Stimulated activated CD4-positive, alpha-beta T cell treated with anti-CD3 and anti-CD28 coated beads, Interleukin-12 subunit alpha, Interleukin-12 subunit beta, amount 100 ng/mL, for 4 hours (primary cell): ENCODE results near the gene OR4E2.
"Not testable (repeated sequence)": the region's sequence is repeated elsewhere in the genome, so short reads cannot be mapped to it uniquely, and the experiment has no call there.

Source experiments
- DNase-seq: peaks from one replicate; pipeline ENCODE4 v3.0.0-alpha.2; 2020

The OR4E2 gene, protein sequence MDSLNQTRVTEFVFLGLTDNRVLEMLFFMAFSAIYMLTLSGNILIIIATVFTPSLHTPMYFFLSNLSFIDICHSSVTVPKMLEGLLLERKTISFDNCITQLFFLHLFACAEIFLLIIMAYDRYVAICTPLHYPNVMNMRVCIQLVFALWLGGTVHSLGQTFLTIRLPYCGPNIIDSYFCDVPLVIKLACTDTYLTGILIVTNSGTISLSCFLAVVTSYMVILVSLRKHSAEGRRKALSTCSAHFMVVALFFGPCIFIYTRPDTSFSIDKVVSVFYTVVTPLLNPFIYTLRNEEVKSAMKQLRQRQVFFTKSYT

DNA sequence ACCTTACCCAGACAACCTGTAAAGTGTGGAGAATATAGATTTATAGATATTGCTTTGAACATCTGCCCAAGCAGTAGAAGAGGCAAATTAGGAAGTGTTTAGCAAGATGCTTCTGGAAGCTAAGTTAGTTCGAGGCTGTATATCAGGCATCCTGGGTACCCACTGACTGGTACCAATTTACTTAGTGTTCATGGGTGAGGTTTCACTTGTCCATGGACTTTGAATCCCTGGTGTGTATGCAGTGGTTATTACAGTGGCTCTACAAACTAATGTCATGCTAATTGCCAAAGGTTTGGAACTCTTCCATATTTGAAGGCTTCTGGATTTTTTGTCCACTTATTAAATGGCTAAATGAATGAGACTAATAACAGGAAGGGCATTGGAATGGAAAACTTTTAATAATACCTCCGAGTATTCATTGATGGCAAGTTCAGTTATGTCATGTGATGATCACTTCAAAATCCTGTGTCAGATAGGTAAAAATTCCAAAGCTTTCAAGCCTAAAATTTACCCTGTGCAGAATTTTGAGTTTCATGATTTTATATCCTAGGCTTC lies at the start of gene OR4E2:
Gene OR4E2, plus strand, starts transcription at position 505 of the 555 bp plus-strand sequence. CDS start 11,248 bp downstream, outside the sequence.
- DNase-seq = no peak

DNA sequence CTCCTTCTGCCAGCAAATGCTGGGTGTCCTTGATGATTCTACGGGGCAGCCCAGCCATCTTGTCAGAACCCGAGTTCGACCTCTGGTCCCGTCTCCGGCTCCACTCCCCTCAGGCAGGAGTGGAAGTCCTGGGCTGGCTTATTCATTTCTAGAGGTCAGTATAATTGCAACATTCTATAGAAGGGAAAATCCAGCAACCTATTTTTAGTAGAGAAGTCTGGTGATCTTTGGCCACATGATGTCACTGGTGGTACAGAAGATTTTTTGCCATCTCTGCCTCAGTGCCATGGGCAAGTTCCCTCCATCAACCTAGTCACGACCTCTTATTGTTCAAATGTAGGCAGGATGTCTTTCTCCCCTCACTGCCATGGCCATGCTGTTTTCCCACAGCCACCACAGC lies 41.3 kb upstream of the OR4E2 start:
- no peak for DNase-seq

DNA sequence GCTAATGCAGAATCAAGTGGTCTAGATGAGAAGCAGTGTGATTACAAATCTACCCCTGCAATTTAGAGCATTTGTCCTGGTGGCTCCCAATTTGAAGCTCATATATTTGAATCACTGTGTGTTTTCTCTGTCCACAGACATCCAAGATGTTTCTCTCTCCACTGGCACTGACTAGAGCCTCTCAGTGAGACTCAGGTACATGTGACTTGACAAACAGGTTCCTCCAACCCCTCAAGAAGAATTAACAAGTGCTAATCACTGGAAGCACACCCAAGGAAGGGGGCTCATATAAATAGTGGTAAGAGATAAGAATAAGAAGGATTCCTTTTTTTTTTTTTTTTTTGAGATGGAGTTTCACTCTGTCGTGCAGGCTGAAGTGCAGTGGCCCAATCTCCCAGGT lies 39.4 kb upstream of the OR4E2 start:
- DNase-seq = no peak

DNA sequence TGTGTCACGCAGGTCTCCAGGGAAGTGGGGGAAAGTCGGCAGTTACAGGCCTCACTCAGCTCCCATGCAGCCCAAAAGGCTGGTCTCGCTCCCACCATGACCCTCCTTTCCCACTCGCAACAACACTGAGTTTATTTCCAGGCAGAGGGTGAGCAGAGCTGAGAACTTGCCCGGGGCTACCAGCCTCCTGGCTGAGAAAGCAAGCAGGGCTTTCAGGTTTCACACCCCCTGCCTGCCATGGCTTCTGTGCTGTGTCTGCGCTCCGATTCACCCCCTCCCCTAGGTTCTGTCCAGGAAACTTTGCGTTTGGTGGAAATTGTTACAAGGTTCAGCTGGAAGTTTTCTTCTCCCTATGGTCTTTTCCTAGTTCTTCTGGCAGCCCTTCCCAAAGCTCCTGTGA lies 36.0 kb upstream of the OR4E2 start:
- no peak for DNase-seq

DNA sequence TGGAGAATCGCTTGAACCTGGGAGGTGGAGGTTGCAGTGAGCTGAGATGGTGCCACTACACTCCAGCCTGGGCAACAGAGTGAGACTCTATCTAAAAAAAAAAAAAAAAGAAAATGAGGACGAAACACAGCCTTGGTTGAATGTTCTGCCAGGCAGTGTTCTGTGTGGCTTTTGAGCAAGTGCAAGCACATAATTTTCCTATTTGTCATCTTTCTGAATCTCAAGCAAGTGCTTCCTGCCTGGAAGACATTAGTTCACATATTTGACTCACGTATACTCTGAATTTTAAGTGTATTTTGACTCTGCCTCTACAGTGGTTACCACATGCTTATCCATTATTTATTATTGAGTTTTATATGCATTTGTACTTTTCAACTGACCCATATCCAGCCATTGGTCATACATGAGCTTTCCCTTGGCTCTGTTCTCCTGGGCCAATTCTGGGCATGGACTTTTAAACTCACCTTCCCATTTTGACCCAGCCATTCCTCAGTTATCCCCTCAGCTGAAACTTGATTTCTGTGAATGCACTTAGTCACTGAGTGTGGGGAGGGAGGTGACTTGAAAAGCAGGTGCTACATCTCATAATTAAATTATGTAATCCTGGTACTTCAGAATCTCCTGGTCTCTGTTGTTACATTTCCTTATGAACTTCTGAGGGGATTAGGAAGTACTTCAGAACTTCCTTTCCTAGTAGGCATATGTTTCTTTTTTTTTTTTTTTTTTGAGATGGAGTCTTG lies 27.0 kb upstream of the OR4E2 start:
- DNase-seq = no peak

DNA sequence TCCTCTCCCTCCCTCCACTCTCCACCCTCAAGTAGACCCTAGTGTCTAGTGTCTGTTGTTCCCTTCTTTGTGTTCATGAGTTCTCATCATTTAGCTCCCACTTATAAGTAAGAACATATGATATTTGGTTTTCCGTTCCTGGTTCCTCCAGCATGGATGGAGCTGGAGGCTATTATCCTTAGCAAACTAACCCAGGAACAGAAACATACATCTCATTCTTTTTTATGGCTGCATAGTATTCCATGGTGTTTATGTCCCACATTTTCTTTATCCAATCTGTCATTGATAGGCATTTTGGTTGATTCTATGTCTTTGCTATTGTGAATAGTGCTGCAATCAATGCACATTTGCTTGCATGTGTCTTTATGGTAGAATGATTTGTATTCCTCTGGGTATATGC lies 23.1 kb upstream of the OR4E2 start:
- DNase-seq = not testable (repeated sequence)

DNA sequence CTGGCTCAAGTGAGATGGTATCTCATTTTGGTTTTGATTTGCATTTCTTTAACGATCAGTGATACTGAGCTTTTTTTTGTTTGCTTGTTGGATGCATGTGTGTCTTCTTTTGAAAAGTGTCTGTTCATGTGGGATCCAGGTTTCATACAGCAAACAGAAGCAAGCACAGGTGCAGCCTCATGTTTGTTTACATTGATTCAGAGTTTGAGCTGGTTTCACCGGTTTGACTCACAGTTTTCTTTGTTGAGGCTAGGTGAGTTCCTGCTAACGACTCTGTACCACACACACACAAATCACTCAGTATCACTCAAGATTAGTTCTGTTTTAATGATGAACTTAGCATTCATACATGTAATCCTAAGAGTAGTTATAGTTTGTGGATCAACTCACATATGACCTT lies 22.6 kb upstream of the OR4E2 start:
- no peak for DNase-seq

DNA sequence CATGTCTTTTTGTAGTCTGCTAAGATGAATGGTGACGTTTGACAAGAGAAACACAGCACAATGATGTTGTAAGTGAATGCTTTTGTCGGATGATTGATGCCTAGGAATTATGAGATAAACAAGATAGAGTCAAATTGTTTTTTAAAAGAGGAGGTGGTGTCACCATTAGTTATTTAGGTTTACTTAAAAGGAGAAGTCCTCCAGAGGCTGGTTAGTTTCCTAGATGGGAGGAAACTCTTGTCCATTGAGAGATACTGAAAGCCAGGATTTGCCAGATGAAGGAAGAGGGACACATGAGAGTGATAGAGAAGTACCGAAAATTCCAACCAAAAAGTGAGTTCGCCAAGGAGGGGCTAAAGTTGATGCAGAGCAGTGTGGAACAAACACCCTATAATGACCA lies 18.8 kb upstream of the OR4E2 start, which contains the start of gene OR10G2:
Gene OR10G2, minus strand, starts transcription at position 101 of the 400 bp plus-strand sequence. Its CDS starts 98 bp downstream, at position 3.
- DNase-seq = no peak

DNA sequence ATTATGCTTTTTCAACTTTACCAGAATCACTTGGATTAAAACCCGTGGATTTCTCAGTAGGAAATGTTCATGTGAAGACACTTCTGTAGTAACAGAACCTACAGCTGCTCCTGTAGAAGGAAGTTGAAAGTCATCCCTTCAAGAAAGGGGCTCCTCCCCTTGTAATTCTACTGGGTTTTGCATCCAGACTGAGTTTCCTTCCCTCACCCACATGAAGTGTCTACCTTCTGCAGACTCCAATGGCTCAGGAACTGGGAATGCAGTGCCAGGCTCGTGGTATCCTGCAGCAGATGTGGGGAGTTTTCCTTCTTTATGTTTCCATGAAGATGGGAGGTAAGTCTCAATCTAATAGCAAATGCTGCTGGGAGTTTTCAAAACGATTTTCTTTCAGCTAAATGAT lies 11.0 kb upstream of the OR4E2 start:
- no peak for DNase-seq

DNA sequence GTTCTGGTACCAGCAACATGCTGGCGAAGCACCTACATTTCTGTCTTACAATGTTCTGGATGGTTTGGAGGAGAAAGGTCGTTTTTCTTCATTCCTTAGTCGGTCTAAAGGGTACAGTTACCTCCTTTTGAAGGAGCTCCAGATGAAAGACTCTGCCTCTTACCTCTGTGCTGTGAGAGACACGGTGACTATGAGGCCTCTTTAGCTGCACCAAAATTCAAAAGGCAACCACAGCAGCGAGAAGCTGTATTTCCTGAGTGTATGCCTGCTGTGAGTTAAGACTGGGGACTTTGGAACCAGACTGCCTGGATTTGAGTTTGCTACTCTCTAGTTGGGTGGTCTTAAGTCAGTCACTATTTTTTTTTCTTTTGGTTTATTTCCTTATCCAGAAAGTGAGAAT lies 10.2 kb upstream of the OR4E2 start:
- no peak for DNase-seq

DNA sequence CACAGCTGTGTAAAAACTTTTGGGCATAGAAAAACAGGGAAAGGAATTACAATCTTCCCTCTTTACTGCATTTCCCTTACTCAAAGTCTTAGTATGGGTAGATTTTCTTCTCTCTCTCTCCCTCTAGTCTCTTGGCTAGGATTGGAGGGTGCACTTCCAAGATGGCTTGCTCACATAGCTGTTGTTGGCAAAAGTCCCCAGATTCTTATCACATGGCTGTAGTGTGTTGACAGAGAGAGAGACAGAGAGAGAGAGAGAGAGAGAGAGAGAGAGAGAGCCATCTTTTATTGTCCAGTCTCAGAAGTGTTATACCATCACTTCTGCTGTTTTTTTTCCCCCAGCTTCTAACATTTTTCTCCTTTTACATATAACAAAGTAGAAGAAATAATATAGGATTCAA lies 6.3 kb upstream of the OR4E2 start:
- no peak for DNase-seq

DNA sequence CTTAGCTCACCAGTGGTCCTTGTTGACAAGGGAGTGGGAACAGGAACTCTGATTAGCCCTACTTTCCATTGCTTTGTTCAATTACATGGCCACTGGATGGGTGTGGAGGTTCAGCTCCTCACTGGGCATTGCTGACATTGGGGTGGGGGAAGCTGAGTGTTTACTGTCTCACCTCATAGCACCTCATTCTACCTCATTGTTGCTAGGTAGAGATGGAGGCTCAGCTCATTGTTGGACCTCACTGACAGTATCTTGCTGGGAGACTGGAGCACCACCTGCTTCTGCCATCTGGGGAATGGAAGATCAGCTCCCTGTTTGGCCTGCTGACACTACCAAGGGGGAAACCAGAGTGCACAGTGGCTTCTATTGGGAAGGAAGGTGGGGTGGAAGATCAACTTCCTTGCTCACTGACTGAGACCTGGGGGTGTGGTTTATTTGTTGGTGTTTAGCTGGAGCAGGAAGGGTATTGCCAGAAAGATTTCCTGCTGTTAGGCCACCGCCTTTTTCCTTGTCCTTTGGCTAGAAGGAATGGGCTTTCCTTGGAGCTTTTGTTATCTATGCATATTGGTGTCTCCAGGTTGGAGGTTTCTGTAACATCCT lies 1.3 kb upstream of the OR4E2 start:
- no peak for DNase-seq

DNA sequence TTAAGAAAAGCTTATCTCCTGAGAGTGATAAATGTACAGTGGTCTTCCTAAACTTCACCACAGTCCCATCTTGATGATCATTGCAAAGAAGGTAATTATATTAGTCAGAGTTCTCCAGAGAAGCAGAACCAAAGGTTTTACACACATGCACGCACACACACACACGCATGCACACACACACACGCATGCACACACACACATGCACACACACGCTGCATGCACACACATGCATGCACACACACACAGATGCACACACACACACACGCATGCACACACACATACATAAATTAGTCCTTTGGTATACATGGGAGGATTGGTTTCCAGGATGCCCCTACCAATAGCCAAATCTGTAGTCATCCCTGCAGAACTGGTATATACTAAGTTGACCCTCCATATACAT lies 580 bp downstream of the OR4E2 start:
- DNase-seq = no peak

DNA sequence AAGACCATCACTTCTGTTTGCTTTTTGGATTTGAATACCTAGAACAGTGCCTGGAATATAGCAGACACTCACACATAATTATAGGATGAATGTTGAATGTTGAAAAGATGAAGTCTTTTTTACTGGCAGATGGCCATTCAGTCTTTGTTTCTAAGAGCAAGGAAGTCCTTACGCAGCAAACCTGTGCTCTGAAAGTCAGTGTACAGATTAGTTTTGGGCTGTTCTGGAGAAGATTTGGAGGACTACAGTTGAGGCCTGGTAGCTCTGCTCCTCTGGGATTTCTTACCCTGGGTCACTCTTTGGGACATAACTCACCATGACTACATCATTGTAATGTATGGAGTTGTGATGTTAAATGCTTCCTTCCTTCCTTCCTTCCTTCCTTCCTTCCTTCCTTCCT lies 3.3 kb downstream of the OR4E2 start:
- DNase-seq = no peak

DNA sequence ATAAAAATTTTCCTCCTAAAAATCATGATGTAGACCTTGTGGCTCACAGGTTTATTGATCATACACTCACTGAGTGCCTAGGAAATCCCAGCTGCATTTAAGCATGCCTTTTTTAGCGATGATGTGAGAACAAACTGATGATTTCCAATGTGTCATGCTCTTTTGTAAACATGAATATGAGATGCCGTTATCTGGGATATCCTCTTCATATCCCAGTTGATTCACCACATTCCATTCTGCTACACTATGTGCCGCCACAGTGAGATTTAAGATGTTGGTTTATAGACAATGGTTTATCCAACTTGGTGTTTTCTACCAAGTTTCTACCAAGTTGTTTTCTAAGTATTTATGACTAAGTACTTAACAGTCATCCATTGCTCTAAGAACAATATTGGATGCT lies 14.7 kb downstream of the OR4E2 start:
- no peak for DNase-seq

DNA sequence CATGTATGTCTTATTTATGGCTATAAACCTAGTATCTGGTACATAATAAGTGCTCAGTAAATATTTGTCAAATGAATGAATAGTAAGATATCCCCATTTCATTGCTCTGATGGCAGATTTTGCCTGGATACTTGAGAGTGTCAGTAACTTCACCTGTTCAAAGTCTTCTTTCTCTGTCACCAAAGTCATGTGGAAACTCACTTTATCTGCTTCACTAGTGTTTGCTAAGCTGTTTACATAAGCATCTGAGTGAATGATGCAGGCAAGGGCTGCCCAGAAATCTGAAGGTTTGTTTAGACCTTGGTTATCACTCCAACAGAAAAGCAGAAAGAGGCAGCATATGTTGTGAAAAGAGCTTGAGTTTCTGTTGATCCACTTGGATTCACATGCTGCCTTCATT lies 15.6 kb downstream of the OR4E2 start:
- DNase-seq = no peak

DNA sequence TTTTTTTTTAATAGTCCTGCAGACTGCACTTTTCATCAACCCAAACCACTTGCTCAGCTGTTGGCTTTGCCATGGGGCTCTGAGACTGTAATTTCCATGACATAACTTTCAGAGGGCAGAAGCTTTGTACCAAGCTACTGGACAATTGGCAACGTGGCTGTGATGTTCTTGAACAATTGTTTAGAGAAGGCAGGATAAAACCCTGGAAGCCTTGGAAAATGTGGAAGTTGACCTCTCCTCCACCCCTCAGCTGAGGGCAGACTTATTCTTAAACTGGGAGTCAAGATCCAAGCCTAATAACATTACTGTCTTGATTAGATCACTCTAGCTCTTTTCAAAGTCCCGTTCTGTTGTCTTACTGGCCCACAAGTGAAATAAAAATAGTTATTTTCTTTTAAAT lies 17.7 kb downstream of the OR4E2 start:
- no peak for DNase-seq

DNA sequence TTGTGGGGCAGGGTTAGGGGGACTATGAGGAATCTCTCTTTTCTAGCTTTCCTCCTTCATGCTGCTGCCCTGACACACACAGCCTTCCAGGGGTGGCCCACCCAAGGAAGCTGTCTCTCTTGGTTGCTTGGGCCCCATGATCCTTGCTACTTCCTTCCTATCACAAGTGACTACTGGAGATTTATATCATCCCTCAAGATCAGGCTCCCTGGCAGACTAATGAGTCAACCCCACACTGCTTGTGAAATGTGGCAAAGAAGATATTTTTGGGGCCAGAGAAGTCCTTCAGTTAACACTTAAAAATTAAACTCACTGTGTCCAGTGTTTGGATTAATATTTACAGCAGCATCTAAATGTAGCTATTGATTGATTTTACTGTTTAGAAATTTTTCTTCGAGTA lies 18.5 kb downstream of the OR4E2 start:
- DNase-seq = no peak

DNA sequence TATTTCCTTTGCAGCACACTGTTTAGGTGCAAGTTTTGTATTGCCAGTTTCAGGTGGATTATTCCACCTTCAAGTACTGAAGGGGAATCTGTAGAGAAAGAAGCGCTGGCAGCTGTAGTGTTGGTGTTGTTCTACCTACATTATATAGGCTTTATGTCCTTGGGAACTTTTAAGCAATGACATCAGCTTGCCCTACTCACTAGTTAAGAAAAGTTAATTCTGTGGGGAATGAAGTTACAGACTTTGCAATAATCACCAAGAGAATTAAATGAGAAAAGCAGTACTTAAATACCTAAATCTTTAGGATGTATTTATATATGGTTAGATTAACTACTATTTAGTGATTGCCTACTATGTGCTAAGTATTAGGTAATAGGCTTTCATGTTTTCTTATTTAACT lies 20.1 kb downstream of the OR4E2 start, which contains the start of gene OR4E1:
Gene OR4E1, minus strand, starts transcription at position 101 of the 400 bp plus-strand sequence. CDS start 2,883 bp downstream, outside the sequence.
- no peak for DNase-seq

DNA sequence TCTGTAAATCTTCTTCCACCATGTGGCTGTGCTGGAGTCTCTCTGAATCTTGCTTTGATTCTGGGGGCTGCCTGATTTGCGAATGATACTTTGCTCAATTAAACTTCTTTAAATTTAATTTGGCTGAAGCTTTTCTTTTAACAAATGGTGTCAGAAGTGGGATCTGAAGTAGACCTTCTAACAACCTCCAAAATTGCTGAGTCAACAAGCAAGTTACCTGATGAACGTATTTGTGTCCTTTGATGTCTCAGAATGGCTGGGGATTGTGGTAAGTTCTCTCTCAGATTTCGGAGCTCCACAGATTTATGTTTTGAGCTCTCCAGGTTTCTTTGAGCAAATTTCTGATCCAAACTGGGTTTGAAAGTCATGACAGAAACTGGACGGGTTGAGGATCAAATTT lies 21.9 kb downstream of the OR4E2 start:
- DNase-seq = no peak

DNA sequence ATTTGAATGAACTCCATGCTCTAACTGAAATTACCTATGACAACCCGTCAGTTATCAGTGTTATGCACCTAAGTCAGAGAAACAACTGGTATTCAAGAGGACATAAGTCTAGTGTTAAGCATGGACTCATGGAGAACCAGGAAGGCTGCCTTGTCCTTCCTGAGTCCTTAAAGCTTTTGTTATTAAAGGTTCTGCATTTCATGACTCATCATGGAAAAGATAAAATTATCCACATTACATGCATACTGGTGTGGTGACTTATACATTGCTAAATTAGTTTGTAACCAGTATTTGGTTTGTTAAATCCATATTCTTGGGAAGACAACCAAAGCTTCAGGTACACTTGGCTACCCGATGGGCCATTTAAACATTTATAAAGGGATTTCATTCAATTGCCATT lies 26.4 kb downstream of the OR4E2 start:
- DNase-seq = no peak

DNA sequence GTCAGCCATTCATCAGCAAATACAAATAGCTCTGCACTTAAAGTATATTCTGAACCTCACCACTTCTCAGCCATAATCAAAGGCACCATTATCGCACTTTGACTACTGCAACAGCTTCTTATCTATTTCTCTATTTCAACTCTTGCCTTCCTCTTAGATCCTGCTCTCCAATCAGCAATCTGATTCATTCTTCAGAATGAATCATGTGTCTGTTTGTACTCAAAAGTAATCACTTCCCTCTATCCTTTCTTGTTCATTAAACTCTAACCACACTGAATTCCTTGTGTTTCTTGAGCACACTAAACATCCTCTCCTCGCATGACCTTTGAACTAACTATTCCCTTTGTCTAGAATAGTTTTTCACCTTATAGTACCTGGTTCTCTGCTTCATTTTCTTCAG lies 32.8 kb downstream of the OR4E2 start:
- no peak for DNase-seq

DNA sequence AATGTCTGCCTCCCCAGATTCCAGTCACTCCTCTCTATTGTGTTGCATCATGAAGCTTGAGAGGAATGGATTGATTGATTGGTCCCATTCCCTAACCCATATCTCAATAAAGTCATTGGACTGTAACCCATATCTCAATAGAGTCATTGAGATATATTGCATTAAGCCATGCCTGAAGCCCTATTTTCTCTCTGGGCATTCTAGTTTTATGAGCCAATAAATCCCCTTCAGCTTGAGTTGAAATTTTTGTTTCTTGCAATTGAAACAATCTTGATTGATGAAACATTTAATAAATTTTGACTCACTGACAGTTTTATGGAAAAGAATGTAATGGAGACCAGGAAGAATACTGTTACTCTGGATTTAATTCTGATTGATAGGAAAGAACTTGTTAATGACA lies 40.8 kb downstream of the OR4E2 start:
- no peak for DNase-seq

DNA sequence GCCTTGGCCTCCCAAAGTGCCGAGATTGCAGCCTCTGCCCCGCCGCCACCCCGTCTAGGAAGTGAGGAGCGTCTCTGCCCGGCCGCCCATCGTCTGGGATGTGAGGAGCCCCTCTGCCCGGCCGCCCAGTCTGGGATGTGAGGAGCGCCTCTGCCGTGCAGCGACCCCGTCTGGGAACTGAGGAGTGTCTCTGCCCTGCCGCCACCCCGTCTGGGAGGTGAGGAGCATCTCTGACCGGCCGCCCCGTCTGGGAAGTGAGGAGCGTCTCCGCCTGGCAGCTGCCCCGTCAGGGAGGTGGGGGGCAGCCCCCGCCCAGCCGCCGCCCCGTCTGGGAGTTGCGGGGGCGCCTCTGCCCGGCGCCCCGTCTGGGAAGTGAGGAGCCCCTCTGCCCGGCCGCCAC lies 44.0 kb downstream of the OR4E2 start:
- not testable (repeated sequence) for DNase-seq
